K562 (cell line): ENCODE data around the gene RHOT1. TPM values are rescaled to one million over a fixed set of nuclear protein-coding genes. Genes with fewer than 3 reads are reported as not detected.

Experiments
- ATAC-seq: fragments of 200-7000 bp; cut with Tn5 transposase; 3 replicates; pipeline ENCODE4 v1.9.1; 2020; ENCODE audit warnings: moderate library complexity
- BruUV-seq: library from RNA; stranded (reverse); fragments of 400-500 nt; replicated peaks from 2 replicates; lab custom pipeline; 2021; lab: Mats Ljungman, UMichigan
- CTCF ChIA-PET: fragments of 300-600 bp; formaldehyde crosslinking; extraction: SDS; loops from one replicate; lab custom pipeline; 2021; ENCODE audit warnings: low intra/inter-chr PET ratio; lab: Yijun Ruan, JAX
- POLR2A ChIA-PET: fragments of 300-600, 350-650 bp; sonication (Branson Sonifier 250); formaldehyde crosslinking; extraction: SDS; loops from one replicate; lab custom pipeline; 2021; ENCODE audit warnings: antibody characterized with exemption, inconsistent platforms; lab: Yijun Ruan, JAX
- DNase-seq, 4 experiments: peaks; one replicate each; pipeline versions ENCODE4 v3.0.0 to v3.0.0-alpha.2; 2011 to 2018; ENCODE audit warnings: low spot score in 3 of 4, mixed read lengths in 3 of 4; ENCODE audit errors: extremely low read depth in 1 of 4
- FAIRE-seq: peaks from 2 replicates; lab custom pipeline; 2011; peaks lifted over from hg19 to GRCh38; lab: Jason Lieb, UNC
- H2AFZ ChIP-seq: 2 replicates; pipeline ENCODE4 v1.6.0; 2011; ENCODE audit warnings: low read depth, low read length, control low read depth, inconsistent platforms
- H3K27ac ChIP-seq: fragments of 200-600 bp; 3 replicates; pipeline ENCODE4 v1.8.0; 2011; ENCODE audit warnings: low read depth, mild to moderate bottlenecking, control low read depth, inconsistent platforms, low read length, moderate library complexity, mixed read lengths; ENCODE audit errors: extremely low read depth
- H3K27me3 ChIP-seq, 2 experiments: fragments of 300-600 bp in 1 of 2; 2 replicates in 1 of 2; 3 replicates in 1 of 2; pipeline versions ENCODE4 v1.6.0 to v1.8.0; 2011; ENCODE audit warnings: inconsistent platforms in 2 of 2, low read length in 2 of 2, mild to moderate bottlenecking in 1 of 2, mixed read lengths in 1 of 2, moderate library complexity in 1 of 2; ENCODE audit not compliant: control insufficient read depth in 2 of 2, insufficient read depth in 2 of 2
- H3K36me3 ChIP-seq: fragments of 300-600 bp; 3 replicates; pipeline ENCODE4 v1.8.0; 2011; ENCODE audit warnings: mild to moderate bottlenecking, low read length, inconsistent platforms; ENCODE audit not compliant: control insufficient read depth, insufficient read depth
- H3K4me1 ChIP-seq, 2 experiments: fragments of 200-600 bp in 1 of 2; replicated peaks in 1 of 2; 2 replicates in 1 of 2; 3 replicates in 1 of 2; pipeline versions ENCODE4 v1.5.1 to v1.8.0; 2011; ENCODE audit warnings: inconsistent platforms in 2 of 2, low read length in 2 of 2, mild to moderate bottlenecking in 1 of 2, mixed read lengths in 1 of 2, moderate library complexity in 1 of 2; ENCODE audit not compliant: control insufficient read depth in 2 of 2, insufficient read depth in 2 of 2
- H3K4me2 ChIP-seq: 2 replicates; pipeline ENCODE4 v1.6.1; 2011; ENCODE audit warnings: low read length, control low read depth, inconsistent platforms, mixed read lengths; ENCODE audit not compliant: insufficient read depth
- H3K4me3 ChIP-seq: fragments of 200-600 bp; sonication (generic), shearing (Covaris generic); 2 replicates; pipeline ENCODE4 v1.5.1; 2016; ENCODE audit warnings: control low read depth, inconsistent platforms
- H3K79me2 ChIP-seq: fragments of 200-600 bp; 3 replicates; pipeline ENCODE4 v1.8.0; 2011; ENCODE audit warnings: low read length, inconsistent platforms; ENCODE audit not compliant: control insufficient read depth, insufficient read depth
- H3K9ac ChIP-seq, 2 experiments: 2 replicates each; pipeline versions ENCODE4 v1.6.0 to v1.6.1; 2011; ENCODE audit warnings: low read depth in 2 of 2, low read length in 2 of 2, control low read depth in 1 of 2, inconsistent platforms in 1 of 2, mild to moderate bottlenecking in 1 of 2, mixed read lengths in 1 of 2; ENCODE audit not compliant: insufficient read depth in 1 of 2
- H3K9me1 ChIP-seq: one replicate; pipeline ENCODE4 v1.6.0; 2011; ENCODE audit warnings: inconsistent platforms, mild to moderate bottlenecking, low read length, moderate library complexity; ENCODE audit not compliant: control insufficient read depth, insufficient read depth
- H3K9me3 ChIP-seq: replicated peaks from 2 replicates; pipeline ENCODE4 v1.5.1; 2011; ENCODE audit warnings: low read depth, low read length, inconsistent platforms; ENCODE audit not compliant: control insufficient read depth, insufficient read depth
- H4K20me1 ChIP-seq: replicated peaks from 2 replicates; pipeline ENCODE4 v1.6.1; 2011; ENCODE audit warnings: low read length, inconsistent platforms, mixed read lengths; ENCODE audit not compliant: control insufficient read depth, insufficient read depth
- CREBBP ChIP-seq: IDR thresholded peaks from one replicate; pipeline ENCODE4 v1.6.1; 2012; ENCODE audit warnings: low read depth, mild to moderate bottlenecking, control low read depth, inconsistent platforms, low read length
- EP300 ChIP-seq: IDR thresholded peaks from 2 replicates; pipeline ENCODE4 v1.6.1; 2012; ENCODE audit warnings: low read length, improper control_type of control experiment
- FOXM1 ChIP-seq, 2 experiments: fragments of 450-650 bp in 1 of 2; sonication (generic) in 1 of 2; formaldehyde crosslinking in 1 of 2; IDR thresholded peaks; 2 replicates each; pipeline versions ENCODE4 v1.6.1 to v1.9.0; 2017 to 2022; ENCODE audit warnings: low read depth in 2 of 2, mild to moderate bottlenecking in 2 of 2, missing genetic modification reagents in 1 of 2, moderate library complexity in 1 of 2
- MAFG ChIP-seq: fragments of 450-650 bp; conservative IDR thresholded peaks from 2 replicates; pipeline ENCODE4 v1.6.1; 2016; ENCODE audit warnings: missing genetic modification characterization, missing compliant biosample characterization
- MEF2D ChIP-seq: conservative IDR thresholded peaks from 2 replicates; pipeline ENCODE4 v1.6.1; 2016; ENCODE audit warnings: low read depth, missing genetic modification characterization, missing compliant biosample characterization
- NFE2 ChIP-seq: IDR thresholded peaks from 2 replicates; pipeline ENCODE4 v1.6.1; 2014; ENCODE audit warnings: antibody characterized with exemption, low read depth
- NFIX ChIP-seq: fragments of 250-450 bp; sonication (Bioruptor Pico); IDR thresholded peaks from 2 replicates; pipeline ENCODE4 v1.4.0; 2020; ENCODE audit warnings: low read depth, mild to moderate bottlenecking, moderate library complexity
- POLR3A ChIP-seq: IDR thresholded peaks from 2 replicates; pipeline ENCODE4 v1.6.1; 2011; ENCODE audit warnings: borderline replicate concordance, mild to moderate bottlenecking, moderate library complexity; ENCODE audit not compliant: insufficient read length, insufficient read depth; ENCODE audit errors: extremely low read depth
- PRPF4 ChIP-seq: fragments of 200-400 bp; formaldehyde crosslinking; IDR thresholded peaks from one replicate; pipeline ENCODE4 v1.6.1; 2017; ENCODE audit warnings: low read length, low read depth, mild to moderate bottlenecking; ENCODE audit not compliant: insufficient read depth, poor library complexity, severe bottlenecking
- PTBP1 ChIP-seq: fragments of 200-400 bp; formaldehyde crosslinking; IDR thresholded peaks from 2 replicates; pipeline ENCODE4 v1.6.1; 2017; ENCODE audit warnings: low read depth, low read length
- RB1 ChIP-seq: fragments of 450-650 bp; IDR thresholded peaks from 2 replicates; pipeline ENCODE4 v1.6.1; 2017; ENCODE audit warnings: low read depth, mild to moderate bottlenecking
- RCOR1 ChIP-seq, 2 experiments: IDR thresholded peaks; 2 replicates each; pipeline ENCODE4 v1.6.1; 2012; ENCODE audit warnings: low read depth in 2 of 2, low read length in 2 of 2, borderline replicate concordance in 1 of 2, improper control_type of control experiment in 1 of 2
- ZKSCAN3 ChIP-seq: fragments of 250-450 bp; sonication (Bioruptor Pico); IDR thresholded peaks from 2 replicates; pipeline ENCODE4 v1.4.0; 2020
- ZNF197 ChIP-seq: fragments of 200-800 bp; sonication (Bioruptor generic); IDR thresholded peaks from 2 replicates; pipeline ENCODE4 v1.6.1; 2016; ENCODE audit warnings: low read depth, missing genetic modification characterization, missing compliant biosample characterization
- whole genome bisulfite sequencing: fragments of 100-300 bp; shearing (Covaris generic); methylation state at CpG from one replicate; pipeline ENCODE4 v1.1.6; 2016; ENCODE audit warnings: low coverage, mixed read lengths; ENCODE audit not compliant: insufficient coverage; ENCODE audit errors: missing lambda C conversion rate; 5-methylcytosine and 5-hydroxymethylcytosine counted together
- in situ Hi-C: fragments of 300-500 bp; cut with MboI; formaldehyde crosslinking; loops from 4 replicates; pipeline ENCODE4 v1.15.0; 2018; ENCODE audit warnings: inconsistent platforms, mixed read lengths
- intact Hi-C: fragments of 100-400 bp; cut with micrococcal nuclease; formaldehyde crosslinking; loops from 2 replicates; pipeline ENCODE4 v1.14.2; 2022
- polyA plus RNA-seq, 8 experiments: library from polyadenylated mRNA; depleted of rRNA in 4 of 8; stranded (reverse) in 5 of 8; unstranded in 3 of 8; fragments of >200 nt; fragmentation: Nextera tagmentation in 2 of 8; fragmentation: Illumina TruSeq in 1 of 8; extraction: Ambion mirVana in 2 of 8; extraction: Trizol in 1 of 8; gene quantifications; 2 replicates each; pipeline versions ENCODE4 v1.2.1 to v1.2.3, GENCODE V29; 2011 to 2014; ENCODE audit warnings: inconsistent platforms in 1 of 8, missing spikeins in 1 of 8
- total RNA-seq, 7 experiments: library from RNA; depleted of rRNA in 6 of 7; stranded (reverse); fragments of >200 nt in 6 of 7; fragmentation: Illumina TruSeq in 2 of 7; extraction: Trizol in 2 of 7; gene quantifications; 2 replicates each; pipeline versions ENCODE4 v1.2.1 to v1.2.3, GENCODE V29; 2011 to 2021; ENCODE audit warnings: low replicate concordance in 1 of 7
- TF ChIP-seq, protein P1 (sequence below), 2 experiments: fragments of 450-650 bp; formaldehyde crosslinking in 1 of 2; IDR thresholded peaks; 2 replicates each; pipeline versions ENCODE4 v1.4.0 to v1.6.1; 2014 to 2020; ENCODE audit warnings: mild to moderate bottlenecking in 2 of 2, borderline replicate concordance in 1 of 2, low read depth in 1 of 2

The RHOT1 gene
- total and polyA plus RNA-seq, 9 of the 15 experiments (the other 6 are each of a cell fraction or from before 2014, with no cell fraction given) = 23.0 to 101 (median 32.2) TPM

DNA sequence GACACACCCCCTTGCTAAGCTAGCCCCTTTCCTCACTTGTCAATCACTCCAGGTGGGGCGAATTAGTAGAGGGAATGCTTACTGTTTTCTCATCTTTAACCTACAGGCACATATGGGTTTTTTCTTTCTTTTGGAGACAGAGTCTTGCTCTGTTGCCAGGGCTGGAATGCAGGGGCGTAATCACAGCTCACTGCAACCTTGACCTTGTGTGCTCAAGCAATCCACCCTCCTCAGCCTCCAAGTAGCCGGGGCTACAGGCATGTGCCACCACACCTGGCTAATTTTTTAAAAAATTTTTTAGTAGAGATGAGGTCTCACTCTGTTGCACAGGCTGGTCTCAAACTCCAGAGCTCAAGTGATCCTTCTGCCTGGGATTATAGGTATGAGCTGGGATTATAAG lies 84.6 kb downstream of the RHOT1 start:
- no TSS peak for BruUV-seq
- no peaks in the 10 kb centered on the region for H4K20me1 ChIP-seq
- CTCF ChIA-PET = no interaction called here
- no peaks in the 10 kb centered on the region for H3K4me1 ChIP-seq
- no peaks in the 10 kb centered on the region for H3K9me1 ChIP-seq
- no peak overlapping the region for H2AFZ ChIP-seq
- 74% methylated on average over 3 of the region's 3 CpGs for WGBS
- ATAC-seq = no peak
- TF ChIP-seq EP300 (no peak), NFIX (CRISPR knock-in tag) (no peak), RCOR1 (IDR thresholded peaks at IDR 0.05; ENCODE audit: borderline replicate concordance in 1 of 2, low read depth in 2 of 2, low read length in 2 of 2) (no peak), CREBBP (no peak), PTBP1 (no peak), ZKSCAN3 (CRISPR knock-in tag) (no peak), FOXM1 (IDR thresholded peaks at IDR 0.05; ENCODE audit: low read depth) (no peak), FOXM1 (CRISPR knock-in tag; IDR thresholded peaks at IDR 0.05; ENCODE audit: low read depth) (no peak), NFE2 (no peak), PRPF4 (no peak), MEF2D (no peak), POLR3A (no peak), MAFG (tag) (no peak), RB1 (no peak), ZNF197 (CRISPR knock-in tag) (no peak)
- TF ChIP-seq, protein P1, sequence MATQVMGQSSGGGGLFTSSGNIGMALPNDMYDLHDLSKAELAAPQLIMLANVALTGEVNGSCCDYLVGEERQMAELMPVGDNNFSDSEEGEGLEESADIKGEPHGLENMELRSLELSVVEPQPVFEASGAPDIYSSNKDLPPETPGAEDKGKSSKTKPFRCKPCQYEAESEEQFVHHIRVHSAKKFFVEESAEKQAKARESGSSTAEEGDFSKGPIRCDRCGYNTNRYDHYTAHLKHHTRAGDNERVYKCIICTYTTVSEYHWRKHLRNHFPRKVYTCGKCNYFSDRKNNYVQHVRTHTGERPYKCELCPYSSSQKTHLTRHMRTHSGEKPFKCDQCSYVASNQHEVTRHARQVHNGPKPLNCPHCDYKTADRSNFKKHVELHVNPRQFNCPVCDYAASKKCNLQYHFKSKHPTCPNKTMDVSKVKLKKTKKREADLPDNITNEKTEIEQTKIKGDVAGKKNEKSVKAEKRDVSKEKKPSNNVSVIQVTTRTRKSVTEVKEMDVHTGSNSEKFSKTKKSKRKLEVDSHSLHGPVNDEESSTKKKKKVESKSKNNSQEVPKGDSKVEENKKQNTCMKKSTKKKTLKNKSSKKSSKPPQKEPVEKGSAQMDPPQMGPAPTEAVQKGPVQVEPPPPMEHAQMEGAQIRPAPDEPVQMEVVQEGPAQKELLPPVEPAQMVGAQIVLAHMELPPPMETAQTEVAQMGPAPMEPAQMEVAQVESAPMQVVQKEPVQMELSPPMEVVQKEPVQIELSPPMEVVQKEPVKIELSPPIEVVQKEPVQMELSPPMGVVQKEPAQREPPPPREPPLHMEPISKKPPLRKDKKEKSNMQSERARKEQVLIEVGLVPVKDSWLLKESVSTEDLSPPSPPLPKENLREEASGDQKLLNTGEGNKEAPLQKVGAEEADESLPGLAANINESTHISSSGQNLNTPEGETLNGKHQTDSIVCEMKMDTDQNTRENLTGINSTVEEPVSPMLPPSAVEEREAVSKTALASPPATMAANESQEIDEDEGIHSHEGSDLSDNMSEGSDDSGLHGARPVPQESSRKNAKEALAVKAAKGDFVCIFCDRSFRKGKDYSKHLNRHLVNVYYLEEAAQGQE (IDR thresholded peaks at IDR 0.05; ENCODE audit: borderline replicate concordance) = no peak
- TF ChIP-seq, protein P1 (CRISPR knock-in tag; IDR thresholded peaks at IDR 0.05; ENCODE audit: low read depth) = no peak
- intact Hi-C loops = no loop called here
- POLR2A ChIA-PET = interaction anchor here (1.0 to 1.4 kb wide), 3 partner anchors 11 to 25 kb away, joined by 4 to 5 read pairs (median 5); no protein-coding TSS in a partner anchor
- H3K27me3 ChIP-seq = no peaks in the 10 kb centered on the region
- no peak overlapping the region for H3K4me2 ChIP-seq
- no peaks in the 10 kb centered on the region for H3K9me3 ChIP-seq
- DNase-seq = no peak
- FAIRE-seq = no peak
- no peaks in the 10 kb centered on the region for H3K79me2 ChIP-seq
- in situ Hi-C loops = no loop called here
- no peak overlapping the region for H3K9ac ChIP-seq
- no peak overlapping the region for H3K4me3 ChIP-seq
- H3K27ac ChIP-seq = no peak overlapping the region
- peaks cover 10% of the 10 kb centered on the region; the same call in 2 of the 3 replicates for H3K36me3 ChIP-seq
